Natural killer cell (primary cell): ENCODE measurements around the gene LMNTD2. TPM values are rescaled to one million over a fixed set of nuclear protein-coding genes. Genes with fewer than 3 reads are reported as not detected.
A peak's percentile ranks its signal among the peaks of the same experiment; 100 is the strongest.

Experiments used
- ATAC-seq, 3 donors: fragments of 150-1000 bp in 2 of 3; fragments of 200-7000 bp in 1 of 3; cut with Tn5 transposase; 1 replicate in 1 of 3; 2 replicates in 2 of 3; pipeline ENCODE4 v1.10.0; 2021; ENCODE audit warnings: mild to moderate bottlenecking in 2 of 3, moderate library complexity in 2 of 3
- DNase-seq, 2 donors: peaks; one replicate each; pipeline versions ENCODE4 v3.0.0 to v3.0.0-alpha.2; 2013 to 2021; ENCODE audit warnings: mixed read lengths in 1 of 2
- H3K27ac ChIP-seq: one replicate; pipeline ENCODE4 v1.5.1; 2013; ENCODE audit warnings: mild to moderate bottlenecking, low read length
- H3K27me3 ChIP-seq: one replicate; pipeline ENCODE4 v1.6.1; 2013; ENCODE audit warnings: low read length; ENCODE audit not compliant: control insufficient read depth, insufficient read depth
- H3K36me3 ChIP-seq: one replicate; pipeline ENCODE4 v1.6.1; 2013; ENCODE audit warnings: low read length; ENCODE audit not compliant: control insufficient read depth, insufficient read depth
- H3K4me1 ChIP-seq: one replicate; pipeline ENCODE4 v1.6.1; 2013; ENCODE audit warnings: low read length; ENCODE audit not compliant: control insufficient read depth, insufficient read depth
- H3K4me3 ChIP-seq: one replicate; pipeline ENCODE4 v1.5.1; 2013; ENCODE audit warnings: low read length
- H3K9me3 ChIP-seq: one replicate; pipeline ENCODE4 v1.6.1; 2013; ENCODE audit warnings: low read length; ENCODE audit not compliant: control insufficient read depth, insufficient read depth
- H3K27ac Mint-ChIP-seq, 2 donors: one replicate each; pipeline ENCODE4 v1.8.0; 2022; ENCODE audit warnings: mild to moderate bottlenecking in 2 of 2, mixed read lengths in 2 of 2, moderate library complexity in 1 of 2
- H3K27me3 Mint-ChIP-seq, 2 donors: one replicate each; pipeline ENCODE4 v1.8.0; 2022; ENCODE audit warnings: low read depth in 2 of 2, mixed read lengths in 2 of 2
- H3K36me3 Mint-ChIP-seq: one replicate; pipeline ENCODE4 v1.8.0; 2022; ENCODE audit warnings: mixed read lengths
- H3K4me1 Mint-ChIP-seq, 2 donors: one replicate each; pipeline ENCODE4 v1.8.0; 2022; ENCODE audit warnings: mixed read lengths in 2 of 2
- H3K4me3 Mint-ChIP-seq: one replicate; pipeline ENCODE4 v1.8.0; 2022; ENCODE audit warnings: mild to moderate bottlenecking, moderate library complexity, mixed read lengths
- H3K9me3 Mint-ChIP-seq, 2 donors: one replicate each; pipeline ENCODE4 v1.8.0; 2022; ENCODE audit warnings: mixed read lengths in 2 of 2
- WGBS: methylation state at CpG from one replicate; pipeline ENCODE4 v1.1.7; 2013; ENCODE audit warnings: missing lambda C conversion rate; ENCODE audit not compliant: insufficient coverage; 5-methylcytosine and 5-hydroxymethylcytosine counted together
- intact Hi-C: fragments of 100-400 bp; cut with micrococcal nuclease; formaldehyde crosslinking; loops from one replicate; pipeline ENCODE4 v1.14.2; 2022
- total RNA-seq, 4 donors: library from RNA; stranded (reverse); fragments of 120-200 nt in 1 of 4; gene quantifications; one replicate each; pipeline versions ENCODE4 v1.2.3 to v1.2.4, GENCODE V29; 2013 to 2022
- TF ChIP-seq, protein P1 (sequence below): fragments of 200-600 bp; IDR thresholded peaks from one replicate; pipeline ENCODE4 v1.8.0; 2022; ENCODE audit warnings: antibody characterized with exemption

The LMNTD2 gene
- total RNA-seq, 3 donors from 2014 or later (not counting 1 experiment from before 2014, with no cell fraction given) = 3.5 to 5.2 (median 5.0) TPM

DNA sequence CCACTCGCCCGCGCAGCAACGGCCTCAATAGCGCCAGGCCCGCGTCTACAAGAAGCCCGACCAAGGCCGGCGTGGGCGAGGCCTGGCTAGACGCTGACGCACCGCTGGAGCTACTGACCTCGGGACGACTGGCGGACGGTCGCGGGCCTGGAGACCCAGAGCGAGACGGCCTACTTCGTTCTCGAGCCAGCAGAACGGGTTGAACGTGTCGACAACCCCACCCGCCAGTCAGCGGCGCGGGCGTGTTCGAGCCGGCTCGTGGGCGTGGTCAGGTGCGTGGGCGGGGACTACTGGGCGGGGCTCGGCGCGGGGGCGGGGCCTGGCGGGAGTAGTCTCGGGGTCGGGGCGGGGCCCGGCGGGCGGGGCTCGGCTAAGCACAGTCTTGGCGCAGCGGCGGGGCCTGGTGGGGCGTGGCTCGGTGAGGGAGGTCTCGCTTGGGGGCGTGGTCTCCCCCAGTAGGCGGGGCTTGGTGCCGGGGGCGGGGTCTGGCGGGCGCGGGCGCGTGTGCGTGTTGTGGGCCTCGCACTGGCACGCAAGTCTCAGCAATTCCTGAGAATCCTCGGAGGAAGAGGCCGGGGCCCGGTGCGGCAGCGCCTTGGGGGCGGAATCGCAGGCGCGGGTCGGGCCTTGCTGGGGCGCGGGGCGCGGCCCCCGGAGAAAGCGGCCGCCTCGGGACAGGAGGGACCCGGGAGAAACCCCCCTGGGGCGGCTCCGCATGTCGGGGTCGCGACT is 53.4 kb downstream of the LMNTD2 start, which contains the start of gene RNH1:
Gene RNH1 (minus strand): TSS at position 248 of the 732 bp plus-strand sequence. CDS start 5,080 bp downstream, outside the sequence.
- Histone ChIP-seq H3K4me1 (peaks cover 48% of the 10 kb centered on the region), H3K4me3 (peak within 1 kb of the TSS; percentile 98), H3K27ac (peak within 1 kb of the TSS; percentile 100), H3K27me3 (no peaks in the 10 kb centered on the region), H3K9me3 (no peaks in the 10 kb centered on the region), H3K36me3 (peaks cover 6% of the 10 kb centered on the region)
- ATAC-seq = peak; percentile 81 to 93 (median 83)
- Mint-ChIP-seq H3K36me3 (no peaks in the 10 kb centered on the region), H3K4me3 (peak within 1 kb of the TSS; percentile 97), H3K27ac (peak within 1 kb of the TSS; percentile 97 to 99), H3K9me3 (no peaks in the 10 kb centered on the region), H3K27me3 (no peaks in the 10 kb centered on the region), H3K4me1 (peaks cover 8 to 18% of the 10 kb centered on the region in 2 donors)
- TF ChIP-seq, protein P1, sequence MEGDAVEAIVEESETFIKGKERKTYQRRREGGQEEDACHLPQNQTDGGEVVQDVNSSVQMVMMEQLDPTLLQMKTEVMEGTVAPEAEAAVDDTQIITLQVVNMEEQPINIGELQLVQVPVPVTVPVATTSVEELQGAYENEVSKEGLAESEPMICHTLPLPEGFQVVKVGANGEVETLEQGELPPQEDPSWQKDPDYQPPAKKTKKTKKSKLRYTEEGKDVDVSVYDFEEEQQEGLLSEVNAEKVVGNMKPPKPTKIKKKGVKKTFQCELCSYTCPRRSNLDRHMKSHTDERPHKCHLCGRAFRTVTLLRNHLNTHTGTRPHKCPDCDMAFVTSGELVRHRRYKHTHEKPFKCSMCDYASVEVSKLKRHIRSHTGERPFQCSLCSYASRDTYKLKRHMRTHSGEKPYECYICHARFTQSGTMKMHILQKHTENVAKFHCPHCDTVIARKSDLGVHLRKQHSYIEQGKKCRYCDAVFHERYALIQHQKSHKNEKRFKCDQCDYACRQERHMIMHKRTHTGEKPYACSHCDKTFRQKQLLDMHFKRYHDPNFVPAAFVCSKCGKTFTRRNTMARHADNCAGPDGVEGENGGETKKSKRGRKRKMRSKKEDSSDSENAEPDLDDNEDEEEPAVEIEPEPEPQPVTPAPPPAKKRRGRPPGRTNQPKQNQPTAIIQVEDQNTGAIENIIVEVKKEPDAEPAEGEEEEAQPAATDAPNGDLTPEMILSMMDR = no peak
- intact Hi-C loops = loop anchor here (1.0 to 5.0 kb wide), 4 partner anchors 11 to 238 kb away; partner anchors contain the start of gene PTDSS2
- peak; percentile 97 for DNase-seq
- WGBS = under 1% methylated on average over 93 of the region's 93 CpGs

DNA sequence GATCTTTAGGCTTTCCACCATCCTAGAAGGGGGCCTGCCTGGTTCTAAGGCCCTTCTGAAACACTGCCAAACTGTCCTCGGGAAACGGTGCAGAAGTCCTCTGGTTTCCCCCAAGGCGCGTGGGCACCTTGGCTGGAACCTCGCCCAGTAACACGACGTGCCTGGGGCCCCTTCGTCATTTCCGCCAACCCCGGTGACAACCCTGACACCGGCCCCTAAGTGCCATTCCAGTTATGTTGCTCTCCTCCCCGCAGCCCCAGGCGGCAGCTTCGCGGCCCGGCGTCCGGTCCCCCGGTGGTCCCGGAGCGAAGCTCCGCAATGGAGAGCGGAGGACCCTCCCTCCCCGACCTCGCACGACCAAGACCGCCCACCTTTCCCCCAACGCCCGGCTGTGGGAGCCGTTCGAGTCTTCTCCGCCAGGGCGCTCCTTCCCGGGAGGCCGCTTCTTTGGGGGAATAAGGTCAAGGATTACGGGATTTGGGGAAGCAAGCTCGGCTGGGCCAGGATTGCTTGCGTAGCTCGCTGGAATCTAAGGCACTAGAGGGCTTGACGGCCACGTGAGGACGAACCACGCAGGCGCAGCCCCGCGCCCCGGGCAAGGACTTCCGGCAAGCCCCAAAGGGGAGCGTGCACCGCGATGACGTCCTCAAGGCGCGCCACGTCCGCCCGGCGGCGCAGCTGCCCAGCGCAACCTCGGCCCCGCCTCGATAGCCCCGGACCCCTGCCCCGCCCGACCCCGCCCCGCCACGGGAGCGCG is 54.1 kb downstream of the LMNTD2 start:
- peak overlapping the region; percentile 97 to 99 for H3K27ac Mint-ChIP-seq
- H3K27me3 Mint-ChIP-seq = no peaks in the 10 kb centered on the region
- H3K36me3 Mint-ChIP-seq = no peaks in the 10 kb centered on the region
- peak; percentile 71 to 87 (median 75) for ATAC-seq
- TF ChIP-seq, protein P1 = no peak
- H3K4me1 Mint-ChIP-seq = peaks cover 8 to 18% of the 10 kb centered on the region in 2 donors
- H3K9me3 Mint-ChIP-seq = no peaks in the 10 kb centered on the region
- Histone ChIP-seq H3K27ac (peak overlapping the region; percentile 100), H3K4me1 (peaks cover 52% of the 10 kb centered on the region), H3K36me3 (peaks cover 8% of the 10 kb centered on the region), H3K27me3 (no peaks in the 10 kb centered on the region), H3K9me3 (no peaks in the 10 kb centered on the region), H3K4me3 (peak overlapping the region; percentile 98)
- intact Hi-C loops = loop anchor here (1.0 to 5.0 kb wide), 4 partner anchors 12 to 238 kb away; partner anchors contain the start of gene PTDSS2
- H3K4me3 Mint-ChIP-seq = peak overlapping the region; percentile 97
- peak; percentile 97 to 99 for DNase-seq
- under 1% methylated on average over 71 of the region's 71 CpGs for WGBS

DNA sequence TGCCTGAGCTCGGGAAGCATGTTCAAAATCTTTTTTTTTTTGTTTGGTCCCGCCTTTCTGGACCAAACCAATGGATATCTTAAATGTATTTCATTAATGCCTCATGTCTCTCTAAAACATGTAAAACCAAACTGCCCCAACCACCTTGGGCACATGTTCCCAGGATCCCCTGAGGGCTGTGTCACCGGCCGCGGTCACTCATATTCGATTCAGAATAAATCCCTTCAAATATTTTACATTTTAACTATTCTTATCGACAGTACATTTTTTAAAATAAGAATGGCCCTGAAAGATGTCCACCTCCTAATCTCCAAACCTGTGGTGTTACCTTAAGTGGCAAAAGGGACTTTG is 55.6 kb downstream of the LMNTD2 start:
- DNase-seq = no peak
- Histone ChIP-seq H3K27me3 (no peaks in the 10 kb centered on the region), H3K9me3 (no peaks in the 10 kb centered on the region), H3K4me3 (no peak overlapping the region), H3K4me1 (peaks cover 52% of the 10 kb centered on the region), H3K27ac (no peak overlapping the region), H3K36me3 (peaks cover 15% of the 10 kb centered on the region)
- Mint-ChIP-seq H3K4me3 (peak overlapping the region; percentile 25), H3K4me1 (peaks cover 8 to 18% of the 10 kb centered on the region in 2 donors), H3K36me3 (no peaks in the 10 kb centered on the region), H3K27ac (peak overlapping the region; percentile 83 to 97), H3K9me3 (no peaks in the 10 kb centered on the region), H3K27me3 (no peaks in the 10 kb centered on the region)
- TF ChIP-seq, protein P1 = no peak
- intact Hi-C loops = loop anchor here (5.0 kb wide), 1 partner anchor 98 kb away; no protein-coding TSS in a partner anchor
- no peak for ATAC-seq
- WGBS = 89% methylated on average over 7 of the region's 7 CpGs

Other genes starting within 250 kb of the LMNTD2 start
- 100 to 1,000 TPM; 540 to 809 (median 710) TPM for gene IFITM1, start 246.7 kb downstream of the LMNTD2 start, total RNA-seq
- gene IFITM3, start 239.9 kb downstream of the LMNTD2 start, total RNA-seq = 100 to 1,000 TPM in 1 of 3 donors, 10 to 100 TPM in 2; 64.0 to 165 (median 93.6) TPM
- gene B4GALNT4, start 191.2 kb downstream of the LMNTD2 start, total RNA-seq = 1 to 10 TPM in 2 of 3 donors, under 1 TPM in 1; 0.66 to 1.5 (median 1.5) TPM
- gene PKP3, start 166.5 kb downstream of the LMNTD2 start, total RNA-seq = under 1 TPM in 2 of 3 donors, not detected in 1; 0.29 to 0.56 TPM
- 100 to 1,000 TPM; 619 to 690 (median 666) TPM for gene SIGIRR, start 145.7 kb downstream of the LMNTD2 start, total RNA-seq
- gene ANO9, start 118.7 kb downstream of the LMNTD2 start, total RNA-seq = 10 to 100 TPM; 15.1 to 21.3 (median 15.1) TPM
- gene PTDSS2, start 110.5 kb downstream of the LMNTD2 start, total RNA-seq = 10 to 100 TPM; 21.5 to 25.1 (median 23.4) TPM
- 100 to 1,000 TPM; 113 to 120 (median 118) TPM for gene RNH1, start 53.5 kb downstream of the LMNTD2 start, total RNA-seq
- gene HRAS, start 25.2 kb downstream of the LMNTD2 start, total RNA-seq = 10 to 100 TPM; 27.6 to 35.0 (median 30.6) TPM
- 1 to 10 TPM; 1.5 to 2.4 (median 2.2) TPM for gene LRRC56, start 23.2 kb downstream of the LMNTD2 start, total RNA-seq
- 10 to 100 TPM; 19.0 to 21.7 (median 20.0) TPM for gene RASSF7, start 232 bp upstream of the LMNTD2 start, total RNA-seq
- 10 to 100 TPM; 46.1 to 52.0 (median 46.9) TPM for gene PHRF1, start 15.7 kb upstream of the LMNTD2 start, total RNA-seq
- gene IRF7, start 55.2 kb upstream of the LMNTD2 start, total RNA-seq = 10 to 100 TPM; 63.3 to 97.3 (median 77.3) TPM
- not detected for gene CDHR5, start 64.2 kb upstream of the LMNTD2 start, total RNA-seq
- not detected for gene SCT, start 66.4 kb upstream of the LMNTD2 start, total RNA-seq
- gene DRD4, start 76.5 kb upstream of the LMNTD2 start, total RNA-seq = 1 to 10 TPM in 1 of 3 donors, under 1 TPM in 2; 0.49 to 1.2 (median 0.61) TPM
- 10 to 100 TPM; 25.9 to 26.9 (median 26.8) TPM for gene DEAF1, start 134.5 kb upstream of the LMNTD2 start, total RNA-seq
- gene TMEM80, start 135.1 kb upstream of the LMNTD2 start, total RNA-seq = 10 to 100 TPM; 17.8 to 42.1 (median 33.0) TPM
- 10 to 100 TPM in 1 of 3 donors, 1 to 10 TPM in 2; 6.9 to 10.9 (median 9.3) TPM for gene EPS8L2, start 145.5 kb upstream of the LMNTD2 start, total RNA-seq
- gene TALDO1, start 186.7 kb upstream of the LMNTD2 start, total RNA-seq = 10 to 100 TPM; 46.1 to 94.8 (median 55.4) TPM
- 10 to 100 TPM; 40.4 to 43.1 (median 42.1) TPM for gene GATD1, start 216.7 kb upstream of the LMNTD2 start, total RNA-seq
- not detected for gene CEND1, start 229.4 kb upstream of the LMNTD2 start, total RNA-seq
- 10 to 100 TPM; 22.8 to 34.6 (median 31.5) TPM for gene SLC25A22, start 237.5 kb upstream of the LMNTD2 start, total RNA-seq
- gene PIDD1, start 244.5 kb upstream of the LMNTD2 start, total RNA-seq = 10 to 100 TPM; 24.3 to 30.9 (median 25.2) TPM
- 1,000 to 10,000 TPM; 1,482 to 1,846 (median 1,534) TPM for gene RPLP2, start 249.2 kb upstream of the LMNTD2 start, total RNA-seq